Measurements from ENCODE around the gene RDH5. TPM values are rescaled to one million over a fixed set of nuclear protein-coding genes. Genes with fewer than 3 reads are reported as not detected.

The RDH5 gene
- total RNA-seq, 1 donor from 2014 or later = 3.0 TPM

- peaks cover 14% of the 10 kb centered on the region for H3F3A ChIP-seq (ENCODE audit: low read depth)
- H3K4me1 ChIP-seq = peaks cover 29% of the 10 kb centered on the region
- TF ChIP-seq CTCF (IDR thresholded peaks at IDR 0.05) (no peak), EZH2phosphoT487 (IDR thresholded peaks at IDR 0.05) (no peak), EZH2 (IDR thresholded peaks at IDR 0.05) (no peak)
- H3K9me3 ChIP-seq (ENCODE audit: low read depth) = no peaks in the 10 kb centered on the region
- H3K79me2 ChIP-seq (ENCODE audit: low read depth) = peaks cover 38% of the 10 kb centered on the region
- Mint-ChIP-seq H3K4me1 (peaks cover 46% of the 10 kb centered on the region), H3K27me3 (ENCODE audit: insufficient read depth, low read depth) (peaks cover 7% of the 10 kb centered on the region), H3K9me3 (no peaks in the 10 kb centered on the region), H3K36me3 (peaks cover 11% of the 10 kb centered on the region), H3K27ac (peak overlapping the region; percentile 76), H3K4me3 (peak overlapping the region; percentile 47)
- H3K36me3 ChIP-seq = no peaks in the 10 kb centered on the region
- DNase-seq (ENCODE audit: low spot score) = no peak
- H3K27me3 ChIP-seq = peaks cover 9% of the 10 kb centered on the region
- H3K9ac ChIP-seq = no peak overlapping the region
- H3K4me3 ChIP-seq = no peak overlapping the region
- no peak overlapping the region for H2AFZ ChIP-seq (replicated peaks)
- H3K4me2 ChIP-seq = peak overlapping the region; percentile 97
- H4K20me1 ChIP-seq (ENCODE audit: low read depth) = peaks cover 18% of the 10 kb centered on the region
- no peak overlapping the region for H3K27ac ChIP-seq
Measured at GRCh38 chr12:55703901-55704761, 16.1 kb upstream of the RDH5 start.

- peak overlapping the region; percentile 11 for H3K27ac Mint-ChIP-seq
- Histone ChIP-seq H3K27me3 (peaks cover 16% of the 10 kb centered on the region), H3K9me3 (ENCODE audit: low read depth) (no peaks in the 10 kb centered on the region), H3K4me1 (peaks cover 29% of the 10 kb centered on the region), H3K27ac (no peak overlapping the region), H3K36me3 (no peaks in the 10 kb centered on the region), H3K4me3 (peak overlapping the region; percentile 90), H3K4me2 (peak overlapping the region; percentile 97), H3K79me2 (ENCODE audit: low read depth) (peaks cover 38% of the 10 kb centered on the region), H2AFZ (replicated peaks) (no peak overlapping the region), H4K20me1 (ENCODE audit: low read depth) (peaks cover 18% of the 10 kb centered on the region), H3K9ac (no peak overlapping the region), H3F3A (ENCODE audit: low read depth) (peaks cover 14% of the 10 kb centered on the region)
- peaks cover 11% of the 10 kb centered on the region for H3K36me3 Mint-ChIP-seq
- H3K4me1 Mint-ChIP-seq = peaks cover 52% of the 10 kb centered on the region
- no peak for DNase-seq (ENCODE audit: low spot score)
- peak overlapping the region; percentile 98 for H3K4me3 Mint-ChIP-seq
- TF ChIP-seq EZH2phosphoT487 (IDR thresholded peaks at IDR 0.05) (no peak), EZH2 (IDR thresholded peaks at IDR 0.05) (no peak), CTCF (IDR thresholded peaks at IDR 0.05) (no peak)
- H3K9me3 Mint-ChIP-seq = no peaks in the 10 kb centered on the region
- peaks cover 9% of the 10 kb centered on the region for H3K27me3 Mint-ChIP-seq (ENCODE audit: insufficient read depth, low read depth)
Measured at GRCh38 chr12:55704824-55705718, 15.1 kb upstream of the RDH5 start.

- H3K4me2 ChIP-seq = peak overlapping the region; percentile 97
Measured at GRCh38 chr12:55705782-55706402, 14.3 kb upstream of the RDH5 start.

More at GRCh38 chr12:55705782-55706402, 14.3 kb upstream of the RDH5 start:
- H3K4me1 Mint-ChIP-seq = peaks cover 52% of the 10 kb centered on the region
- Histone ChIP-seq H2AFZ (replicated peaks) (no peak overlapping the region), H4K20me1 (ENCODE audit: low read depth) (peaks cover 18% of the 10 kb centered on the region), H3K27ac (no peak overlapping the region), H3K9ac (no peak overlapping the region), H3F3A (ENCODE audit: low read depth) (peaks cover 14% of the 10 kb centered on the region), H3K36me3 (no peaks in the 10 kb centered on the region), H3K27me3 (peaks cover 16% of the 10 kb centered on the region), H3K79me2 (ENCODE audit: low read depth) (peaks cover 38% of the 10 kb centered on the region), H3K4me3 (peak overlapping the region; percentile 90), H3K9me3 (ENCODE audit: low read depth) (no peaks in the 10 kb centered on the region), H3K4me1 (peaks cover 29% of the 10 kb centered on the region)
- no peaks in the 10 kb centered on the region for H3K9me3 Mint-ChIP-seq
- peak; percentile 54 for DNase-seq (ENCODE audit: low spot score)
- H3K36me3 Mint-ChIP-seq = peaks cover 11% of the 10 kb centered on the region
- peak overlapping the region; percentile 98 for H3K4me3 Mint-ChIP-seq
- H3K27ac Mint-ChIP-seq = no peak overlapping the region
- H3K27me3 Mint-ChIP-seq (ENCODE audit: insufficient read depth, low read depth) = peaks cover 12% of the 10 kb centered on the region
- TF ChIP-seq CTCF (IDR thresholded peaks at IDR 0.05) (peak; percentile 58), EZH2phosphoT487 (IDR thresholded peaks at IDR 0.05) (no peak)

Data from neural progenitor cell (in vitro differentiated cells).